H1 (cell line): Measurements from ENCODE around the gene SLC30A5. TPM values are rescaled to one million over a fixed set of nuclear protein-coding genes. Genes with fewer than 3 reads are reported as not detected.

Source experiments
- CTCF ChIA-PET: fragments of 300-600 bp; sonication (Branson Sonifier 250); formaldehyde crosslinking; loops from one replicate; lab custom pipeline; 2021; ENCODE audit not compliant: partially characterized antibody; lab: Charles Lee
- POLR2A ChIA-PET: fragments of 300-600 bp; sonication (Branson Sonifier 250); formaldehyde crosslinking; loops from one replicate; lab custom pipeline; 2021; ENCODE audit warnings: inconsistent platforms; ENCODE audit not compliant: partially characterized antibody; lab: Charles Lee
- DNase-seq, 2 experiments: peaks; one replicate each; pipeline versions ENCODE4 v3.0.0 to v3.0.0-alpha.2; 2010 to 2022; ENCODE audit warnings: low spot score in 2 of 2, low read depth in 1 of 2, mixed read lengths in 1 of 2
- FAIRE-seq: peaks from 2 replicates; lab custom pipeline; 2011; peaks lifted over from hg19 to GRCh38; lab: Jason Lieb, UNC
- H2AFZ ChIP-seq: 2 replicates; pipeline ENCODE4 v1.8.1; 2012; ENCODE audit warnings: low read length, inconsistent platforms
- H2AK5ac ChIP-seq: 2 replicates; pipeline ENCODE4 v1.6.1; 2013; ENCODE audit warnings: low read depth, low read length
- H2BK120ac ChIP-seq: replicated peaks from 2 replicates; pipeline ENCODE3; 2013; ENCODE audit warnings: low read depth, low read length, inconsistent platforms
- H2BK12ac ChIP-seq: 2 replicates; pipeline ENCODE4 v1.6.1; 2013; ENCODE audit warnings: low read depth, low read length
- H2BK15ac ChIP-seq: 2 replicates; pipeline ENCODE4 v1.6.1; 2013; ENCODE audit warnings: low read length
- H2BK20ac ChIP-seq: 2 replicates; pipeline ENCODE4 v1.6.1; 2013; ENCODE audit warnings: low read length
- H2BK5ac ChIP-seq: 2 replicates; pipeline ENCODE4 v1.6.1; 2013; ENCODE audit warnings: low read depth, low read length
- H3K14ac ChIP-seq: 2 replicates; pipeline ENCODE4 v1.6.1; 2013; ENCODE audit warnings: inconsistent platforms; ENCODE audit not compliant: insufficient read length
- H3K18ac ChIP-seq: 2 replicates; pipeline ENCODE4 v1.6.1; 2013; ENCODE audit warnings: low read length; ENCODE audit errors: extremely low read depth
- H3K23ac ChIP-seq: 2 replicates; pipeline ENCODE4 v1.6.1; 2013; ENCODE audit warnings: inconsistent platforms; ENCODE audit not compliant: insufficient read length
- H3K23me2 ChIP-seq: 2 replicates; pipeline ENCODE4 v1.6.1; 2013; ENCODE audit warnings: low read depth, low read length
- H3K27ac ChIP-seq: 2 replicates; pipeline ENCODE4 v1.6.1; 2011; ENCODE audit warnings: low read depth, low read length, inconsistent platforms
- H3K27me3 ChIP-seq, 4 experiments: replicated peaks in 1 of 4; 1 replicate in 1 of 4; 2 replicates in 3 of 4; pipeline versions ENCODE4 v1.6.1 to v1.8.1; 2011 to 2013; ENCODE audit warnings: low read length in 3 of 4, mild to moderate bottlenecking in 3 of 4, inconsistent platforms in 2 of 4, mixed read lengths in 2 of 4, moderate library complexity in 1 of 4; ENCODE audit not compliant: control insufficient read depth in 3 of 4, insufficient read depth in 3 of 4; ENCODE audit errors: extremely low read depth in 1 of 4
- H3K36me3 ChIP-seq, 4 experiments: 2 replicates each; pipeline versions ENCODE4 v1.6.1 to v1.8.1; 2011 to 2013; ENCODE audit warnings: mild to moderate bottlenecking in 4 of 4, low read length in 3 of 4, moderate library complexity in 2 of 4, control low read depth in 1 of 4, inconsistent platforms in 1 of 4; ENCODE audit not compliant: insufficient read depth in 4 of 4, control insufficient read depth in 2 of 4
- H3K4ac ChIP-seq: replicated peaks from 2 replicates; pipeline ENCODE3; 2013; ENCODE audit warnings: low read length, low read depth, mixed read lengths, inconsistent platforms; ENCODE audit not compliant: insufficient read length
- H3K4me1 ChIP-seq, 4 experiments: replicated peaks in 1 of 4; 1 replicate in 1 of 4; 2 replicates in 3 of 4; pipeline versions ENCODE4 v1.6.1 to v1.8.1; 2011 to 2013; ENCODE audit warnings: low read length in 3 of 4, inconsistent platforms in 2 of 4, mixed read lengths in 1 of 4; ENCODE audit not compliant: insufficient read depth in 4 of 4, control insufficient read depth in 3 of 4
- H3K4me2 ChIP-seq, 2 experiments: 2 replicates each; pipeline versions ENCODE4 v1.6.1 to v1.8.1; 2011 to 2013; ENCODE audit warnings: low read depth in 2 of 2, low read length in 2 of 2, control low read depth in 1 of 2, inconsistent platforms in 1 of 2, mild to moderate bottlenecking in 1 of 2; ENCODE audit not compliant: insufficient read depth in 1 of 2
- H3K4me3 ChIP-seq, 4 experiments: fragments of 200-600, 300-600 bp in 1 of 4; sonication (generic), shearing (Covaris generic), sonication (Bioruptor Twin) in 1 of 4; 2 replicates each; pipeline versions ENCODE4 v1.5.1 to v1.8.1; 2011 to 2016; ENCODE audit warnings: low read length in 4 of 4, low read depth in 3 of 4, control low read depth in 2 of 4, inconsistent platforms in 2 of 4, mild to moderate bottlenecking in 2 of 4, mixed read lengths in 1 of 4, moderate library complexity in 1 of 4; ENCODE audit not compliant: insufficient read depth in 2 of 4; ENCODE audit errors: extremely low read depth in 1 of 4
- H3K56ac ChIP-seq: replicated peaks from 2 replicates; pipeline ENCODE3; 2013; ENCODE audit warnings: low read depth, mild to moderate bottlenecking, mixed read lengths, low read length, inconsistent platforms; ENCODE audit not compliant: insufficient read length
- H3K79me1 ChIP-seq: 2 replicates; pipeline ENCODE4 v1.6.1; 2013; ENCODE audit warnings: low read depth, low read length, control low read depth
- H3K79me2 ChIP-seq, 2 experiments: 2 replicates each; pipeline versions ENCODE4 v1.6.1 to v1.8.1; 2012 to 2013; ENCODE audit warnings: low read length in 2 of 2, mild to moderate bottlenecking in 2 of 2, inconsistent platforms in 1 of 2; ENCODE audit not compliant: insufficient read depth in 2 of 2, control insufficient read depth in 1 of 2
- H3K9ac ChIP-seq, 4 experiments: replicated peaks in 1 of 4; 1 replicate in 1 of 4; 2 replicates in 3 of 4; pipeline versions ENCODE4 v1.6.1 to v1.8.1; 2011 to 2013; ENCODE audit warnings: low read depth in 3 of 4, low read length in 3 of 4, control low read depth in 2 of 4, mild to moderate bottlenecking in 2 of 4, moderate library complexity in 2 of 4, inconsistent platforms in 1 of 4; ENCODE audit errors: extremely low read depth in 1 of 4
- H3K9me3 ChIP-seq, 2 experiments: 2 replicates each; pipeline versions ENCODE4 v1.6.1 to v1.8.1; 2012 to 2013; ENCODE audit warnings: mild to moderate bottlenecking in 2 of 2, moderate library complexity in 2 of 2, control low read depth in 1 of 2, inconsistent platforms in 1 of 2, low read depth in 1 of 2, low read length in 1 of 2, mixed read lengths in 1 of 2; ENCODE audit not compliant: insufficient read depth in 2 of 2
- H4K20me1 ChIP-seq, 2 experiments: replicated peaks in 1 of 2; 2 replicates each; pipeline versions ENCODE3 to v1.8.1; 2011 to 2013; ENCODE audit warnings: inconsistent platforms in 2 of 2, low read length in 2 of 2, mild to moderate bottlenecking in 1 of 2; ENCODE audit not compliant: insufficient read depth in 2 of 2, control insufficient read depth in 1 of 2
- H4K5ac ChIP-seq: 2 replicates; pipeline ENCODE4 v1.6.1; 2013; ENCODE audit warnings: low read length, low read depth, mixed read lengths, inconsistent platforms; ENCODE audit not compliant: insufficient read length
- H4K8ac ChIP-seq: 2 replicates; pipeline ENCODE4 v1.8.0; 2013; ENCODE audit warnings: mild to moderate bottlenecking, moderate library complexity, low read length, inconsistent platforms; ENCODE audit not compliant: insufficient read depth; ENCODE audit errors: extremely low read depth
- H4K91ac ChIP-seq: replicated peaks from 2 replicates; pipeline ENCODE3; 2013; ENCODE audit warnings: low read length, mixed read lengths, inconsistent platforms; ENCODE audit not compliant: insufficient read length
- BRCA1 ChIP-seq: IDR thresholded peaks from 2 replicates; pipeline ENCODE4 v1.6.1; 2012; ENCODE audit warnings: low read depth, low read length, improper control_type of control experiment
- CBX8 ChIP-seq: fragments of 300-800, 300-1000 bp; sonication (generic); IDR thresholded peaks from 2 replicates; pipeline ENCODE4 v1.7.1; 2016; ENCODE audit warnings: low read depth, low read length, borderline replicate concordance
- CHD1 ChIP-seq: IDR thresholded peaks from 2 replicates; pipeline ENCODE4 v1.6.1; 2012; ENCODE audit warnings: low read depth, low read length, improper control_type of control experiment
- FOSL1 ChIP-seq: IDR thresholded peaks from 2 replicates; pipeline ENCODE4 v1.6.1; 2011; ENCODE audit warnings: mild to moderate bottlenecking, low read depth, low read length, moderate library complexity; ENCODE audit not compliant: insufficient read depth
- HDAC6 ChIP-seq: IDR thresholded peaks from one replicate; pipeline ENCODE4 v1.7.1; 2012; ENCODE audit warnings: low read depth, mild to moderate bottlenecking, inconsistent platforms, low read length, moderate library complexity
- KDM4A ChIP-seq: IDR thresholded peaks from one replicate; pipeline ENCODE4 v1.7.1; 2012; ENCODE audit warnings: low read depth, mild to moderate bottlenecking, moderate library complexity, low read length, inconsistent platforms; ENCODE audit not compliant: severe bottlenecking
- POLR2A ChIP-seq, 2 experiments: IDR thresholded peaks; 1 replicate in 1 of 2; 2 replicates in 1 of 2; pipeline ENCODE4 v1.6.1; 2011; ENCODE audit warnings: low read depth in 2 of 2, low read length in 2 of 2, mild to moderate bottlenecking in 2 of 2; ENCODE audit errors: control extremely low read depth in 1 of 2
- POU5F1 ChIP-seq: IDR thresholded peaks from 2 replicates; pipeline ENCODE4 v1.6.1; 2011; ENCODE audit warnings: low read depth, mild to moderate bottlenecking, low read length, moderate library complexity
- SAP30 ChIP-seq: fragments of 300-600 bp; sonication (generic); IDR thresholded peaks from 2 replicates; pipeline ENCODE4 v1.7.1; 2012; ENCODE audit warnings: low read length, moderate library complexity, mild to moderate bottlenecking, inconsistent platforms; ENCODE audit not compliant: insufficient read depth, insufficient replicate concordance
- TBP ChIP-seq: IDR thresholded peaks from 2 replicates; pipeline ENCODE4 v1.6.1; 2011; ENCODE audit warnings: low read depth, low read length, improper control_type of control experiment
- TEAD4 ChIP-seq: IDR thresholded peaks from 2 replicates; pipeline ENCODE4 v1.6.1; 2012; ENCODE audit warnings: low read depth, low read length, inconsistent platforms, mixed read lengths
- ZNF274 ChIP-seq: IDR thresholded peaks from 2 replicates; pipeline ENCODE4 v1.7.0; 2012; ENCODE audit warnings: low read length, borderline replicate concordance; ENCODE audit errors: extremely low read depth
- WGBS, 2 experiments: shearing (Covaris generic) in 1 of 2; methylation state at CpG; one replicate each; pipeline versions ENCODE4 v1.1.6 to v1.1.7; 2013 to 2015; ENCODE audit warnings: low lambda C conversion rate in 2 of 2, mixed read lengths in 2 of 2, inconsistent platforms in 1 of 2, low coverage in 1 of 2, missing lambda C conversion rate in 1 of 2; ENCODE audit not compliant: insufficient replicate concordance in 2 of 2, insufficient coverage in 1 of 2, insufficient read length in 1 of 2; ENCODE audit errors: extremely low coverage in 1 of 2, missing lambda C conversion rate in 1 of 2; 5-methylcytosine and 5-hydroxymethylcytosine counted together
- polyA plus RNA-seq, 7 experiments: library from polyadenylated mRNA; depleted of rRNA in 3 of 7; stranded (reverse) in 5 of 7; unstranded in 2 of 7; fragments of >200 nt in 5 of 7; fragments of 200-250 nt in 2 of 7; gene quantifications; 1 replicate in 5 of 7; 2 replicates in 1 of 7; 4 replicates in 1 of 7; pipeline versions ENCODE4 v1.2.1 to v1.2.3, GENCODE V29; 2011 to 2013; ENCODE audit warnings: missing spikeins in 2 of 7, mixed read lengths in 2 of 7
- total RNA-seq: library from RNA; stranded (reverse); fragmentation: NEBNext Ultra II Directional; extraction: Animal tissue kit (Norgen Biotek cat#: 25700); gene quantifications from 2 replicates; pipeline ENCODE4 v1.2.1, GENCODE V29; 2021
- TF ChIP-seq, protein P1 (sequence below): IDR thresholded peaks from 2 replicates; pipeline ENCODE4 v1.6.1; 2012; ENCODE audit warnings: inconsistent platforms

SLC30A5 gene
- total and polyA plus RNA-seq, 2 of the 8 experiments (the other 6 are each of a cell fraction or from before 2014, with no cell fraction given), result 31.0 to 43.5 TPM

GRCh38 chr5:69079556-69079955, 14.3 kb upstream of the SLC30A5 start:
- Histone ChIP-seq H3K4me1 (no peaks in the 10 kb centered on the region), H3K79me1 (no peaks in the 10 kb centered on the region), H4K91ac (no peak overlapping the region), H4K5ac (no peak overlapping the region), H2BK20ac (no peak overlapping the region), H3K4me2 (no peak overlapping the region), H3K23ac (no peak overlapping the region), H3K9me3 (no peaks in the 10 kb centered on the region), H3K18ac (no peak overlapping the region), H3K36me3 (no peaks in the 10 kb centered on the region), H3K14ac (no peak overlapping the region), H3K27ac (no peak overlapping the region), H3K4ac (no peak overlapping the region), H3K79me2 (no peaks in the 10 kb centered on the region), H2AFZ (no peak overlapping the region), H3K9ac (no peak overlapping the region), H2BK5ac (no peak overlapping the region), H4K20me1 (no peaks in the 10 kb centered on the region), H4K8ac (no peak overlapping the region), H2BK15ac (no peak overlapping the region)
- CTCF ChIA-PET, result no interaction called here
- WGBS, 2 experiments, result 89% methylated on average over 6 of the region's 6 CpGs; no CpG with 5 or more reads in 1 of the 2 experiments
- POLR2A ChIA-PET, result no interaction called here
- FAIRE-seq (no peak), DNase-seq (no peak)
- TF ChIP-seq, protein P1, sequence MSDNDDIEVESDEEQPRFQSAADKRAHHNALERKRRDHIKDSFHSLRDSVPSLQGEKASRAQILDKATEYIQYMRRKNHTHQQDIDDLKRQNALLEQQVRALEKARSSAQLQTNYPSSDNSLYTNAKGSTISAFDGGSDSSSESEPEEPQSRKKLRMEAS, result no peak
- TF ChIP-seq FOSL1 (no peak), SAP30 (no peak), ZNF274 (no peak), CBX8 (no peak), POU5F1 (no peak), TEAD4 (no peak), HDAC6 (no peak), TBP (no peak), KDM4A (no peak), BRCA1 (no peak), POLR2A (IDR thresholded peaks at IDR 0.05; ENCODE audit: control extremely low read depth in 1 of 2, low read depth in 2 of 2, low read length in 2 of 2) (no peak), CHD1 (no peak)
- TF ChIP-seq, all 59 proteins: peak for 0
- Histone ChIP-seq H3K23me2 (no peaks in the 10 kb centered on the region; the same call in 1 of the 2 replicates), H3K56ac (no peak overlapping the region), H3K27me3 (no peaks in the 10 kb centered on the region), H2BK12ac (no peak overlapping the region), H3K4me3 (no peak overlapping the region), H2BK120ac (no peak overlapping the region), H2AK5ac (no peak overlapping the region)
